HEK293 (cell line): Measurements from ENCODE around the gene LPAR2.

Experiments
- CTCF ChIA-PET: fragments of 350-600 bp; formaldehyde crosslinking; extraction: SDS; loops from one replicate; lab custom pipeline; 2021; ENCODE audit warnings: antibody characterized with exemption; lab: Yijun Ruan, JAX
- POLR2A ChIA-PET: fragments of 300-600 bp; formaldehyde crosslinking; extraction: SDS; loops from one replicate; lab custom pipeline; 2020; ENCODE audit warnings: antibody characterized with exemption, inconsistent platforms; lab: Yijun Ruan, JAX
- H3K27ac ChIP-seq: fragments of 200-500 bp; sonication (Bioruptor generic); 2 replicates; pipeline ENCODE4 v1.5.1; 2014; ENCODE audit warnings: low read depth, low read length, control low read depth, inconsistent platforms; ENCODE audit errors: extremely low read depth
- H3K36me3 ChIP-seq, 2 experiments: fragments of 200-500 bp in 1 of 2; sonication (Bioruptor generic) in 1 of 2; 1 replicate in 1 of 2; 2 replicates in 1 of 2; pipeline ENCODE4 v1.5.1; 2014 to 2017; ENCODE audit warnings: inconsistent platforms in 2 of 2, low read length in 2 of 2; ENCODE audit not compliant: control insufficient read depth in 2 of 2, insufficient read depth in 1 of 2
- H3K4me1 ChIP-seq: fragments of 200-500 bp; sonication (Bioruptor generic); 2 replicates; pipeline ENCODE4 v1.5.1; 2014; ENCODE audit warnings: mild to moderate bottlenecking, low read length, inconsistent platforms; ENCODE audit not compliant: control insufficient read depth, insufficient read depth
- H3K4me3 ChIP-seq: 2 replicates; pipeline ENCODE4 v1.5.1; 2011; ENCODE audit warnings: low read depth, mild to moderate bottlenecking, control low read depth, low read length, moderate library complexity
- H3K9me3 ChIP-seq: fragments of 200-500 bp; sonication (Bioruptor generic); 2 replicates; pipeline ENCODE4 v1.5.1; 2014; ENCODE audit warnings: low read depth, low read length, inconsistent platforms; ENCODE audit not compliant: control insufficient read depth, insufficient read depth
- BCL11B ChIP-seq: fragments of 450-650 bp; formaldehyde crosslinking; IDR thresholded peaks from 2 replicates; pipeline ENCODE4 v1.5.1; 2016; ENCODE audit warnings: low read depth, missing biosample characterization, missing genetic modification characterization
- KLF16 ChIP-seq: fragments of 450-650 bp; formaldehyde crosslinking; IDR thresholded peaks from 2 replicates; pipeline ENCODE4 v1.5.1; 2017; ENCODE audit warnings: missing biosample characterization, missing genetic modification characterization
- SCRT2 ChIP-seq: fragments of 450-650 bp; formaldehyde crosslinking; IDR thresholded peaks from 2 replicates; pipeline ENCODE4 v1.5.1; 2016; ENCODE audit warnings: missing biosample characterization, missing genetic modification characterization
- SP7 ChIP-seq: fragments of 450-650 bp; formaldehyde crosslinking; IDR thresholded peaks from 2 replicates; pipeline ENCODE4 v1.5.1; 2016; ENCODE audit warnings: missing biosample characterization, missing genetic modification characterization
- YY2 ChIP-seq: fragments of 450-650 bp; formaldehyde crosslinking; IDR thresholded peaks from 2 replicates; pipeline ENCODE4 v1.5.1; 2016; ENCODE audit warnings: missing biosample characterization, missing genetic modification characterization
- ZEB2 ChIP-seq: fragments of 450-650 bp; formaldehyde crosslinking; IDR thresholded peaks from 2 replicates; pipeline ENCODE4 v1.5.1; 2016; ENCODE audit warnings: missing biosample characterization, missing genetic modification characterization
- ZNF138 ChIP-seq: fragments of 450-650 bp; formaldehyde crosslinking; IDR thresholded peaks from 2 replicates; pipeline ENCODE4 v1.5.1; 2016; ENCODE audit warnings: missing biosample characterization, missing genetic modification characterization, borderline replicate concordance
- ZNF155 ChIP-seq: fragments of 450-650 bp; formaldehyde crosslinking; IDR thresholded peaks from 2 replicates; pipeline ENCODE4 v1.5.1; 2016; ENCODE audit warnings: missing biosample characterization, missing genetic modification characterization
- ZNF223 ChIP-seq: fragments of 450-650 bp; formaldehyde crosslinking; IDR thresholded peaks from 2 replicates; pipeline ENCODE4 v1.5.1; 2016; ENCODE audit warnings: missing biosample characterization, missing genetic modification characterization
- ZNF248 ChIP-seq: fragments of 450-650 bp; formaldehyde crosslinking; IDR thresholded peaks from 2 replicates; pipeline ENCODE4 v1.5.1; 2017; ENCODE audit warnings: missing biosample characterization, missing genetic modification characterization
- ZNF274 ChIP-seq, 2 experiments: fragments of 200-500 bp in 1 of 2; fragments of 450-650 bp in 1 of 2; sonication (Bioruptor generic) in 1 of 2; formaldehyde crosslinking in 1 of 2; IDR thresholded peaks; 2 replicates each; pipeline versions ENCODE4 v1.5.1 to v1.6.1; 2014 to 2016; ENCODE audit warnings: borderline replicate concordance in 1 of 2, inconsistent platforms in 1 of 2, low read length in 1 of 2, missing biosample characterization in 1 of 2, missing genetic modification characterization in 1 of 2
- ZNF341 ChIP-seq: fragments of 450-650 bp; formaldehyde crosslinking; IDR thresholded peaks from 2 replicates; pipeline ENCODE4; 2016; ENCODE audit warnings: low read depth, missing biosample characterization, missing genetic modification characterization
- ZNF366 ChIP-seq: fragments of 450-650 bp; formaldehyde crosslinking; conservative IDR thresholded peaks from 2 replicates; pipeline ENCODE4 v1.5.1; 2016; ENCODE audit warnings: missing biosample characterization, missing genetic modification characterization
- ZNF391 ChIP-seq: fragments of 450-650 bp; formaldehyde crosslinking; IDR thresholded peaks from 2 replicates; pipeline ENCODE4 v1.5.1; 2016; ENCODE audit warnings: low read depth, missing biosample characterization, missing genetic modification characterization, borderline replicate concordance
- ZNF501 ChIP-seq: fragments of 450-650 bp; formaldehyde crosslinking; IDR thresholded peaks from 2 replicates; pipeline ENCODE4 v1.5.1; 2016; ENCODE audit warnings: missing biosample characterization, missing genetic modification characterization
- ZNF785 ChIP-seq: fragments of 450-650 bp; formaldehyde crosslinking; IDR thresholded peaks from 2 replicates; pipeline ENCODE4 v1.5.1; 2016; ENCODE audit warnings: missing biosample characterization, missing genetic modification characterization
- ZSCAN23 ChIP-seq: fragments of 450-650 bp; formaldehyde crosslinking; IDR thresholded peaks from 2 replicates; pipeline ENCODE4 v1.5.1; 2016; ENCODE audit warnings: missing biosample characterization, missing genetic modification characterization
- TF ChIP-seq, protein P1 (sequence below): fragments of 450-650 bp; formaldehyde crosslinking; IDR thresholded peaks from 2 replicates; pipeline ENCODE4 v1.5.1; 2016; ENCODE audit warnings: missing biosample characterization, missing genetic modification characterization
- TF ChIP-seq, protein P2 (sequence below): fragments of 450-650 bp; formaldehyde crosslinking; IDR thresholded peaks from 2 replicates; pipeline ENCODE4 v1.5.1; 2016; ENCODE audit warnings: missing biosample characterization, missing genetic modification characterization
- TF ChIP-seq, protein P3 (sequence below): fragments of 450-650 bp; formaldehyde crosslinking; IDR thresholded peaks from 2 replicates; pipeline ENCODE4 v1.5.1; 2016; ENCODE audit warnings: missing biosample characterization, missing genetic modification characterization
- TF ChIP-seq, protein P4 (sequence below): fragments of 450-650 bp; formaldehyde crosslinking; IDR thresholded peaks from 2 replicates; pipeline ENCODE4 v1.5.1; 2016; ENCODE audit warnings: missing biosample characterization, missing genetic modification characterization
- TF ChIP-seq, protein P5 (sequence below): fragments of 450-650 bp; formaldehyde crosslinking; IDR thresholded peaks from 2 replicates; pipeline ENCODE4 v1.5.1; 2017; ENCODE audit warnings: missing biosample characterization, missing genetic modification characterization
- TF ChIP-seq, protein P6 (sequence below): IDR thresholded peaks from 2 replicates; pipeline ENCODE4 v1.6.1; 2011; ENCODE audit warnings: mild to moderate bottlenecking, low read depth, low read length, borderline replicate concordance
- TF ChIP-seq, protein P7 (sequence below): fragments of 450-650 bp; formaldehyde crosslinking; IDR thresholded peaks from 2 replicates; pipeline ENCODE4 v1.5.1; 2016; ENCODE audit warnings: missing biosample characterization, missing genetic modification characterization

LPAR2 gene

DNA sequence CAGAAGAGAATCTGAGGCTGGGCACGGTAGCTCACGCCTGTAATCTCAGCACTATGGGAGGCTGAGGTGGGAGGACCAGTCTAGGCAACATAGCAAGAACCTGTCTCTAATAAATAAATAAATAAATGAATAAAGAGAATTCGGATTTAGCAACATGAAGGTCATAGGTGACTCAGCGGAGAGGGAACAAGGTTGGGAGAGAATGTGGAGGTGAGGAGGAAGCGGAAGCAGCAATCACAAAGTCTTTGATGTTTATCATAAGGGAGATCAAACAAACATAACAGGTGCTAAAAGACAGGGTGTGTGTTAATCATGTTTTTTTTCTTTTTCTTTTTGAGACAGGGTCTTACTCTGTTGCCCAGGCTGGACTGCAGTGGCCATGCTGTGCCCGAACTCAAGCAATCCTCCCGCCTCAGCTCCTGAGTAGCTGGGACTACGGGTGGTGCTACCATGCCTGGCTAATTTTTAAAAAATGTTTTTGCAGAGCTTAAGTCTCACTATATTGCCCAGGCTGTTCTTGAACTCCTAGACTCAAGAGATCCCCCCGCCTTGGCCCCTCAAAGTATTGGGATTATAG lies 25.8 kb downstream of the LPAR2 start:
- no peak for TF ChIP-seq ZNF391 (tag by site-specific recombination)
- TF ChIP-seq ZNF223 (tag by site-specific recombination): no peak
- TF ChIP-seq ZNF366 (tag by site-specific recombination): no peak
- TF ChIP-seq, protein P1, sequence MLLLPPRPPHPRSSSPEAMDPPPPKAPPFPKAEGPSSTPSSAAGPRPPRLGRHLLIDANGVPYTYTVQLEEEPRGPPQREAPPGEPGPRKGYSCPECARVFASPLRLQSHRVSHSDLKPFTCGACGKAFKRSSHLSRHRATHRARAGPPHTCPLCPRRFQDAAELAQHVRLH (tag by site-specific recombination): no peak
- no peak for TF ChIP-seq SP7
- TF ChIP-seq BCL11B (tag by site-specific recombination): no peak
- TF ChIP-seq, protein P2, sequence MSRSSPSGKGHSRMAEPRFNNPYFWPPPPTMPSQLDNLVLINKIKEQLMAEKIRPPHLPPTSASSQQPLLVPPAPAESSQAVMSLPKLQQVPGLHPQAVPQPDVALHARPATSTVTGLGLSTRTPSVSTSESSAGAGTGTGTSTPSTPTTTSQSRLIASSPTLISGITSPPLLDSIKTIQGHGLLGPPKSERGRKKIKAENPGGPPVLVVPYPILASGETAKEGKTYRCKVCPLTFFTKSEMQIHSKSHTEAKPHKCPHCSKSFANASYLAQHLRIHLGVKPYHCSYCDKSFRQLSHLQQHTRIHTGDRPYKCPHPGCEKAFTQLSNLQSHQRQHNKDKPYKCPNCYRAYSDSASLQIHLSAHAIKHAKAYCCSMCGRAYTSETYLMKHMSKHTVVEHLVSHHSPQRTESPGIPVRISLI (tag by site-specific recombination): no peak
- no peak for TF ChIP-seq SCRT2 (tag by site-specific recombination)
- TF ChIP-seq, protein P3, sequence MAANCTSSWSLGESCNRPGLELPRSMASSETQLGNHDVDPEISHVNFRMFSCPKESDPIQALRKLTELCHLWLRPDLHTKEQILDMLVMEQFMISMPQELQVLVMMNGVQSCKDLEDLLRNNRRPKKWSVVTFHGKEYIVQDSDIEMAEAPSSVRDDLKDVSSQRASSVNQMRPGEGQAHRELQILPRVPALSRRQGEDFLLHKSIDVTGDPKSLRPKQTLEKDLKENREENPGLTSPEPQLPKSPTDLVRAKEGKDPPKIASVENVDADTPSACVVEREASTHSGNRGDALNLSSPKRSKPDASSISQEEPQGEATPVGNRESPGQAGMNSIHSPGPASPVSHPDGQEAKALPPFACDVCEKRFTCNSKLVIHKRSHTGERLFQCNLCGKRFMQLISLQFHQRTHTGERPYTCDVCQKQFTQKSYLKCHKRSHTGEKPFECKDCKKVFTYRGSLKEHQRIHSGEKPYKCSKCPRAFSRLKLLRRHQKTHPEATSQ (tag by site-specific recombination): no peak
- TF ChIP-seq, protein P4, sequence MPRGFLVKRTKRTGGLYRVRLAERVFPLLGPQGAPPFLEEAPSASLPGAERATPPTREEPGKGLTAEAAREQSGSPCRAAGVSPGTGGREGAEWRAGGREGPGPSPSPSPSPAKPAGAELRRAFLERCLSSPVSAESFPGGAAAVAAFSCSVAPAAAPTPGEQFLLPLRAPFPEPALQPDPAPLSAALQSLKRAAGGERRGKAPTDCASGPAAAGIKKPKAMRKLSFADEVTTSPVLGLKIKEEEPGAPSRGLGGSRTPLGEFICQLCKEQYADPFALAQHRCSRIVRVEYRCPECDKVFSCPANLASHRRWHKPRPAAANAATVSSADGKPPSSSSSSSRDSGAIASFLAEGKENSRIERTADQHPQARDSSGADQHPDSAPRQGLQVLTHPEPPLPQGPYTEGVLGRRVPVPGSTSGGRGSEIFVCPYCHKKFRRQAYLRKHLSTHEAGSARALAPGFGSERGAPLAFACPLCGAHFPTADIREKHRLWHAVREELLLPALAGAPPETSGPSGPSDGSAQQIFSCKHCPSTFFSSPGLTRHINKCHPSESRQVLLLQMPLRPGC (tag by site-specific recombination): no peak
- no peak for TF ChIP-seq ZNF501 (tag by site-specific recombination)
- no peak for TF ChIP-seq ZNF138
- TF ChIP-seq, protein P5, sequence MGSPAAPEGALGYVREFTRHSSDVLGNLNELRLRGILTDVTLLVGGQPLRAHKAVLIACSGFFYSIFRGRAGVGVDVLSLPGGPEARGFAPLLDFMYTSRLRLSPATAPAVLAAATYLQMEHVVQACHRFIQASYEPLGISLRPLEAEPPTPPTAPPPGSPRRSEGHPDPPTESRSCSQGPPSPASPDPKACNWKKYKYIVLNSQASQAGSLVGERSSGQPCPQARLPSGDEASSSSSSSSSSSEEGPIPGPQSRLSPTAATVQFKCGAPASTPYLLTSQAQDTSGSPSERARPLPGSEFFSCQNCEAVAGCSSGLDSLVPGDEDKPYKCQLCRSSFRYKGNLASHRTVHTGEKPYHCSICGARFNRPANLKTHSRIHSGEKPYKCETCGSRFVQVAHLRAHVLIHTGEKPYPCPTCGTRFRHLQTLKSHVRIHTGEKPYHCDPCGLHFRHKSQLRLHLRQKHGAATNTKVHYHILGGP: no peak
- no peak for TF ChIP-seq ZNF274 (IDR thresholded peaks at IDR 0.05; ENCODE audit: low read length)
- TF ChIP-seq ZNF274 (tag by site-specific recombination; IDR thresholded peaks at IDR 0.05; ENCODE audit: borderline replicate concordance): no peak
- POLR2A ChIA-PET: interaction anchor here (0.6 kb wide), 1 partner anchor 277 kb away, joined by 3 read pairs; no protein-coding TSS in a partner anchor

DNA sequence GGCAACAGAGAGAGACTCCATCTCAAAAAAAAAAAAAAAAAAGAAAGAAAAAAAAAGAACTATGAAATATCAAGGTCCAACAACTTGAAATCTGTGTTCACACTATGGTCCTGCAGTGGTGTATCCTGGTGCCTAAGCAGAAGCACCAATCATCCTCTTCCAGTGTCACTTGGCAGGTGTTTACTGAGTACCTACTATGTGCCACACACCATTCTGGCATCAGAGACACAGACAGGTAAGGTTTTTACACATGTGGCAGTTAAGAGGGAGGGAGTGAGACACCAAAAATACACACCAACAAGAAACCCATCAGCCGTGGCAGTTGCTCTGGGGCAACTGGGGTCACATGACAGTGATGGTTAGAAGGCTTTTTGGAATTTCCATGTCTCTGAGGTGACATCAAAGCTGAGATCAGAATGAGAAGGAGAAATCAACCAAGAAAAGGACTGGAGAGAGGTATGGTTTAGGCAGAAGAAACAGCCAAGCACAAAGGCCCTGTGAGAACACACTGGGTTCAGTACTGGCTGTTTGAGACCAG lies 27.2 kb downstream of the LPAR2 start:
- Histone ChIP-seq H3K4me1 (no peaks in the 10 kb centered on the region), H3K9me3 (no peaks in the 10 kb centered on the region), H3K4me3 (no peak overlapping the region), H3K36me3 (no peaks in the 10 kb centered on the region; a peak in 1 of 3 replicates), H3K27ac (no peak overlapping the region)
- TF ChIP-seq, protein P6, sequence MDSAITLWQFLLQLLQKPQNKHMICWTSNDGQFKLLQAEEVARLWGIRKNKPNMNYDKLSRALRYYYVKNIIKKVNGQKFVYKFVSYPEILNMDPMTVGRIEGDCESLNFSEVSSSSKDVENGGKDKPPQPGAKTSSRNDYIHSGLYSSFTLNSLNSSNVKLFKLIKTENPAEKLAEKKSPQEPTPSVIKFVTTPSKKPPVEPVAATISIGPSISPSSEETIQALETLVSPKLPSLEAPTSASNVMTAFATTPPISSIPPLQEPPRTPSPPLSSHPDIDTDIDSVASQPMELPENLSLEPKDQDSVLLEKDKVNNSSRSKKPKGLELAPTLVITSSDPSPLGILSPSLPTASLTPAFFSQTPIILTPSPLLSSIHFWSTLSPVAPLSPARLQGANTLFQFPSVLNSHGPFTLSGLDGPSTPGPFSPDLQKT: no peak
- TF ChIP-seq ZNF785 (tag by site-specific recombination) (no peak), ZSCAN23 (tag by site-specific recombination) (no peak), KLF16 (no peak), YY2 (tag by site-specific recombination) (no peak), ZNF341 (tag by site-specific recombination) (no peak), ZNF248 (tag by site-specific recombination) (no peak), ZEB2 (no peak), ZNF155 (tag by site-specific recombination) (no peak)
- TF ChIP-seq, protein P7, sequence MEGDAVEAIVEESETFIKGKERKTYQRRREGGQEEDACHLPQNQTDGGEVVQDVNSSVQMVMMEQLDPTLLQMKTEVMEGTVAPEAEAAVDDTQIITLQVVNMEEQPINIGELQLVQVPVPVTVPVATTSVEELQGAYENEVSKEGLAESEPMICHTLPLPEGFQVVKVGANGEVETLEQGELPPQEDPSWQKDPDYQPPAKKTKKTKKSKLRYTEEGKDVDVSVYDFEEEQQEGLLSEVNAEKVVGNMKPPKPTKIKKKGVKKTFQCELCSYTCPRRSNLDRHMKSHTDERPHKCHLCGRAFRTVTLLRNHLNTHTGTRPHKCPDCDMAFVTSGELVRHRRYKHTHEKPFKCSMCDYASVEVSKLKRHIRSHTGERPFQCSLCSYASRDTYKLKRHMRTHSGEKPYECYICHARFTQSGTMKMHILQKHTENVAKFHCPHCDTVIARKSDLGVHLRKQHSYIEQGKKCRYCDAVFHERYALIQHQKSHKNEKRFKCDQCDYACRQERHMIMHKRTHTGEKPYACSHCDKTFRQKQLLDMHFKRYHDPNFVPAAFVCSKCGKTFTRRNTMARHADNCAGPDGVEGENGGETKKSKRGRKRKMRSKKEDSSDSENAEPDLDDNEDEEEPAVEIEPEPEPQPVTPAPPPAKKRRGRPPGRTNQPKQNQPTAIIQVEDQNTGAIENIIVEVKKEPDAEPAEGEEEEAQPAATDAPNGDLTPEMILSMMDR (tag by site-specific recombination): no peak
- POLR2A ChIA-PET: no interaction called here
- CTCF ChIA-PET: interaction anchor here (0.7 to 0.9 kb wide), 2 partner anchors 45 to 68 kb away, joined by 3 read pairs; no protein-coding TSS in a partner anchor

More for the DNA sequence above, 25.8 kb downstream of the LPAR2 start:
- Histone ChIP-seq H3K27ac (no peak overlapping the region), H3K4me3 (no peak overlapping the region), H3K9me3 (no peaks in the 10 kb centered on the region), H3K36me3 (no peaks in the 10 kb centered on the region; a peak in 1 of 3 replicates), H3K4me1 (no peaks in the 10 kb centered on the region)
- CTCF ChIA-PET: interaction anchor here (0.6 kb wide), 1 partner anchor 125 kb away, joined by 3 read pairs; no protein-coding TSS in a partner anchor
